NB4 (cell line): ENCODE data around the gene RASA3.
"Not testable (repeated sequence)": the region's sequence is repeated elsewhere in the genome, so short reads cannot be mapped to it uniquely, and the experiment has no call there.

ENCODE experiments used
- DNase-seq: peaks from one replicate; pipeline ENCODE4 v3.0.0; 2010; ENCODE audit warnings: low read depth
- H3K4me3 ChIP-seq: one replicate; pipeline ENCODE4 v1.5.1; 2011; ENCODE audit warnings: mild to moderate bottlenecking, low read depth, low read length, moderate library complexity
- MYC ChIP-seq: IDR thresholded peaks from 2 replicates; pipeline ENCODE4 v1.6.1; 2011; ENCODE audit warnings: low read depth, low read length
- POLR2A ChIP-seq: IDR thresholded peaks from 2 replicates; pipeline ENCODE4 v1.6.1; 2011; ENCODE audit warnings: mild to moderate bottlenecking; ENCODE audit not compliant: insufficient read length; ENCODE audit errors: extremely low read depth
- TF ChIP-seq, protein P1 (sequence below): IDR thresholded peaks from one replicate; pipeline ENCODE4 v1.5.1; 2012; ENCODE audit warnings: low read depth, low read length
- TF ChIP-seq, protein P2 (sequence below): IDR thresholded peaks from 2 replicates; pipeline ENCODE4 v1.6.1; 2011; ENCODE audit warnings: low read depth, low read length

The RASA3 gene

DNA sequence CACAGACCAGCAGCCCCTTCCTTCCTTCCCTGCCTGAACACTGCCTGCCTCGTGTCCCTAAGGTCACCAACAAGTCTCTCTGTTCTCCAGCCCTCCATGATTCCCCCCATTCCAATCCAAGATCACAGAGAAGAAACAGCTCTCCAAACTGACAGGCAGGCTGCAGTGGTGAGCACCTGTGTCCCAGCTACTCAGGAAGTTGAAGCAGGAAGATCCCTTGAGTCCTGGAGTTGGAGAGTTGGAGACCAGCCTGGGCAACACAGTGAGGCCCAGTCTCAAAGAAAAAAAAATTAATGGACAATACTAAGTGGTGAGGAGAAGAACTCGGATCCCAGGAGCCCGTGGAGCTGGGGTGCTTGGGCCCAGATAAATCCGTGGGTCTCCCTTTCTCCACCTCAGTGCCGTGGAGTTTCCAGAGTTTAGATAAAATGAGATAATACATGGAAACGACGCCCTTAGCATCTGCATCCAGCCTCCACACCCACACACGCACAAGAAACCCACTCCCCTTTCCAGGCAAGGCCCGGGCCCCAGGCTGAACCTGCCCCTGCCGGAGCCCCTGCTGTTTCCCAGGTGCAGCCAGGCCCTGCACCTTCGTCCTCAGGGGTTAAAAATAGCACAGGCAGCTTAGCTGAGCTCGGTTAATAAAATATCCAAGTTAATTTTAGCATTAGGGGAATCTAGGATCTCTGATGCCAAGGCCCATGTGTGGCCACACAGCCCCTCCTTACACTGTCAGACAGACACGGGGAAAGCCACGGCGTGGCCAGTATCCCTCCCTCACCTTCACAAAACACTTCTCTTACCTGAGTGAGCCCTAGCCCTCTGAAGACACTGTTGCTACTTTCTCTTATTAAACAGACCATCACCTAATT, 4.7 kb downstream of the RASA3 start:
- TF ChIP-seq, protein P1, sequence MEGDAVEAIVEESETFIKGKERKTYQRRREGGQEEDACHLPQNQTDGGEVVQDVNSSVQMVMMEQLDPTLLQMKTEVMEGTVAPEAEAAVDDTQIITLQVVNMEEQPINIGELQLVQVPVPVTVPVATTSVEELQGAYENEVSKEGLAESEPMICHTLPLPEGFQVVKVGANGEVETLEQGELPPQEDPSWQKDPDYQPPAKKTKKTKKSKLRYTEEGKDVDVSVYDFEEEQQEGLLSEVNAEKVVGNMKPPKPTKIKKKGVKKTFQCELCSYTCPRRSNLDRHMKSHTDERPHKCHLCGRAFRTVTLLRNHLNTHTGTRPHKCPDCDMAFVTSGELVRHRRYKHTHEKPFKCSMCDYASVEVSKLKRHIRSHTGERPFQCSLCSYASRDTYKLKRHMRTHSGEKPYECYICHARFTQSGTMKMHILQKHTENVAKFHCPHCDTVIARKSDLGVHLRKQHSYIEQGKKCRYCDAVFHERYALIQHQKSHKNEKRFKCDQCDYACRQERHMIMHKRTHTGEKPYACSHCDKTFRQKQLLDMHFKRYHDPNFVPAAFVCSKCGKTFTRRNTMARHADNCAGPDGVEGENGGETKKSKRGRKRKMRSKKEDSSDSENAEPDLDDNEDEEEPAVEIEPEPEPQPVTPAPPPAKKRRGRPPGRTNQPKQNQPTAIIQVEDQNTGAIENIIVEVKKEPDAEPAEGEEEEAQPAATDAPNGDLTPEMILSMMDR: no peak
- no peak for TF ChIP-seq MYC
- TF ChIP-seq, protein P2, sequence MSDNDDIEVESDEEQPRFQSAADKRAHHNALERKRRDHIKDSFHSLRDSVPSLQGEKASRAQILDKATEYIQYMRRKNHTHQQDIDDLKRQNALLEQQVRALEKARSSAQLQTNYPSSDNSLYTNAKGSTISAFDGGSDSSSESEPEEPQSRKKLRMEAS: no peak
- no peak for TF ChIP-seq POLR2A
- DNase-seq: no peak
- H3K4me3 ChIP-seq: no peak overlapping the region

- no peak overlapping the region for H3K4me3 ChIP-seq
- TF ChIP-seq POLR2A (no peak), MYC (no peak)
- TF ChIP-seq, protein P2: no peak
- TF ChIP-seq, protein P1: no peak
- DNase-seq: no peak
Observed at GRCh38 chr13:114126789-114127472, 5.5 kb downstream of the RASA3 start.

- not testable (repeated sequence) for H3K4me3 ChIP-seq, DNase-seq
Observed at GRCh38 chr13:114126086-114126485, 6.3 kb downstream of the RASA3 start.

DNA sequence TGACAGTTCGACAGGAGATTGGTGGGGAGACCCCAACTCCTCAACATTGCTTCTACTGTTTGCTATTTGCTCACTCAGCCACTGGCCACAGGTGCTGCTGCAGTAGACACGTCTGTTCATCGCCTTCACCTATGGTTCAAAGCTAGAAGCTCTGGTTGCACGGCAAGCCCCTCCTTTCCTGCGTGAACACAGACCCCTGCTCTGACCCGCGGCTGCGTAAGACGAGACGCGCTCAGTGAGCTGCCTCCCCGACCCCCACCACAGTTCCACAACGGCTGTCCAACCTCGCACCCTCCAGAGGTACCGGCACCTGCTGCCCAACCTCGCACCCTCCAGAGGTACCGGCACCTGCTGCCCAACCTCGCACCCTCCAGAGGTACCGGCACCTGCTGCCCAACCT, 6.8 kb downstream of the RASA3 start:
- no peak for DNase-seq
- TF ChIP-seq, protein P2: no peak
- TF ChIP-seq, protein P1: no peak
- TF ChIP-seq MYC (no peak), POLR2A (no peak)
- no peak overlapping the region for H3K4me3 ChIP-seq

- TF ChIP-seq POLR2A: no peak
- TF ChIP-seq MYC: peak; percentile 64
- TF ChIP-seq, protein P1: no peak
- TF ChIP-seq, protein P2: peak; percentile 82
- DNase-seq: peak; percentile 84
- H3K4me3 ChIP-seq: no peak overlapping the region
Observed at GRCh38 chr13:114124921-114125320, 7.5 kb downstream of the RASA3 start.

GRCh38 chr13:114124431-114124830, 8.0 kb downstream of the RASA3 start:
- DNase-seq: peak; percentile 38
- no peak overlapping the region for H3K4me3 ChIP-seq
- TF ChIP-seq, protein P2: no peak
- no peak for TF ChIP-seq POLR2A
- TF ChIP-seq MYC: no peak
- TF ChIP-seq, protein P1: no peak
